Keratinocyte (primary cell): ENCODE data around the gene CACNA1E. TPM values are rescaled to one million over a fixed set of nuclear protein-coding genes. Genes with fewer than 3 reads are reported as not detected.

Experiments used
- DNase-seq: peaks from one replicate; pipeline ENCODE4 v3.0.0-alpha.2; 2011; ENCODE audit warnings: low read depth, missing footprints, low spot score
- FAIRE-seq: peaks from 2 replicates; lab custom pipeline; 2011; peaks lifted over from hg19 to GRCh38; lab: Jason Lieb, UNC
- H2AFZ ChIP-seq: 2 replicates; pipeline ENCODE4 v1.6.0; 2012; ENCODE audit warnings: low read length, control low read depth, inconsistent platforms; ENCODE audit not compliant: control insufficient read depth
- H3K27ac ChIP-seq: 2 replicates; pipeline ENCODE4 v1.5.1; 2011; ENCODE audit warnings: low read length; ENCODE audit not compliant: control insufficient read depth, insufficient read depth
- H3K27me3 ChIP-seq: 3 replicates; pipeline ENCODE4 v1.6.0; 2011; ENCODE audit warnings: low read length; ENCODE audit not compliant: control insufficient read depth, insufficient read depth; ENCODE audit errors: extremely low read depth
- H3K36me3 ChIP-seq, 2 experiments: 2 replicates in 1 of 2; 3 replicates in 1 of 2; pipeline ENCODE4 v1.5.1; 2011; ENCODE audit warnings: low read length in 2 of 2, mild to moderate bottlenecking in 1 of 2; ENCODE audit not compliant: control insufficient read depth in 2 of 2, insufficient read depth in 2 of 2; ENCODE audit errors: extremely low read depth in 1 of 2
- H3K4me1 ChIP-seq: 3 replicates; pipeline ENCODE4 v1.5.1; 2011; ENCODE audit warnings: low read length; ENCODE audit not compliant: control insufficient read depth, insufficient read depth; ENCODE audit errors: extremely low read depth
- H3K4me2 ChIP-seq: 3 replicates; pipeline ENCODE4 v1.6.0; 2011; ENCODE audit warnings: low read depth, low read length; ENCODE audit not compliant: control insufficient read depth, insufficient read depth; ENCODE audit errors: extremely low read depth
- H3K4me3 ChIP-seq, 3 experiments: fragments of 200-600 bp in 1 of 3; sonication (generic) in 1 of 3; 2 replicates in 2 of 3; 3 replicates in 1 of 3; pipeline ENCODE4 v1.5.1; 2011 to 2016; ENCODE audit warnings: low read length in 3 of 3, mild to moderate bottlenecking in 3 of 3, control low read depth in 2 of 3, inconsistent platforms in 1 of 3, low read depth in 1 of 3, mixed read lengths in 1 of 3, mixed run types in 1 of 3, moderate library complexity in 1 of 3; ENCODE audit not compliant: control insufficient read depth in 2 of 3, insufficient read depth in 2 of 3; ENCODE audit errors: extremely low read depth in 1 of 3
- H3K79me2 ChIP-seq: 2 replicates; pipeline ENCODE4 v1.6.0; 2012; ENCODE audit warnings: low read length; ENCODE audit not compliant: control insufficient read depth, insufficient read depth
- H3K9ac ChIP-seq: 3 replicates; pipeline ENCODE4 v1.6.0; 2011; ENCODE audit warnings: low read length; ENCODE audit not compliant: control insufficient read depth, insufficient read depth; ENCODE audit errors: extremely low read depth
- H3K9me1 ChIP-seq: 3 replicates; pipeline ENCODE4 v1.6.0; 2011; ENCODE audit warnings: low read length; ENCODE audit not compliant: control insufficient read depth, insufficient read depth; ENCODE audit errors: extremely low read depth
- H3K9me3 ChIP-seq: 2 replicates; pipeline ENCODE4 v1.5.1; 2012; ENCODE audit warnings: low read depth, low read length; ENCODE audit not compliant: control insufficient read depth
- H4K20me1 ChIP-seq: 3 replicates; pipeline ENCODE4 v1.6.0; 2011; ENCODE audit warnings: low read length; ENCODE audit not compliant: control insufficient read depth, insufficient read depth; ENCODE audit errors: extremely low read depth
- CTCF ChIP-seq, 3 experiments: IDR thresholded peaks in 1 of 3; conservative IDR thresholded peaks in 1 of 3; optimal IDR thresholded peaks in 1 of 3; 2 replicates in 2 of 3; 3 replicates in 1 of 3; pipeline versions ENCODE3 to v1.5.1; 2011; ENCODE audit warnings: low read length in 3 of 3, mild to moderate bottlenecking in 3 of 3, moderate library complexity in 2 of 3, control low read depth in 1 of 3, inconsistent platforms in 1 of 3; ENCODE audit not compliant: insufficient read depth in 2 of 3; ENCODE audit errors: extremely low read depth in 1 of 3
- EZH2 ChIP-seq: IDR thresholded peaks from one replicate; pipeline ENCODE4 v1.6.1; 2012; ENCODE audit warnings: inconsistent platforms, mild to moderate bottlenecking, low read length, moderate library complexity
- dilution Hi-C: fragments of 300-500 bp; cut with MboI; formaldehyde crosslinking; loops from one replicate; pipeline ENCODE4 v1.7.0; 2020; ENCODE audit warnings: low sequenced_read_pairs; ENCODE audit not compliant: extremely low pct_ligation_motif_present
- polyA plus RNA-seq, 5 experiments: library from polyadenylated mRNA; depleted of rRNA in 3 of 5; stranded (reverse) in 3 of 5; stranded (forward) in 1 of 5; unstranded in 1 of 5; fragments of >200 nt; gene quantifications; 1 replicate in 1 of 5; 2 replicates in 3 of 5; 3 replicates in 1 of 5; pipeline versions ENCODE4 v1.2.1 to v1.2.3, GENCODE V29; 2011 to 2012; ENCODE audit warnings: missing spikeins in 2 of 5, low read depth in 1 of 5, low replicate concordance in 1 of 5

CACNA1E gene
- polyA plus RNA-seq, 1 donor (not counting 4 experiments of a cell fraction or from before 2014, with no cell fraction given) = not detected

GRCh38 chr1:181538836-181539235 lies 55.5 kb downstream of the CACNA1E start:
- FAIRE-seq (peak; percentile 92), DNase-seq (peak; percentile 35)
- no peak overlapping the region for H3K4me3 ChIP-seq
- H2AFZ ChIP-seq = no peak overlapping the region
- no peaks in the 10 kb centered on the region for H3K27me3 ChIP-seq
- H3K9me1 ChIP-seq = no peaks in the 10 kb centered on the region
- no peak overlapping the region for H3K9ac ChIP-seq
- H3K4me2 ChIP-seq = peak overlapping the region; percentile 2
- no peaks in the 10 kb centered on the region for H4K20me1 ChIP-seq
- no peak for TF ChIP-seq EZH2
- TF ChIP-seq CTCF (optimal IDR thresholded peaks at IDR 0.05 in 1 of 3, IDR thresholded peaks at IDR 0.05 in 1 of 3, conservative IDR thresholded peaks at IDR 0.05 in 1 of 3; ENCODE audit: extremely low read depth in 1 of 3, insufficient read depth in 2 of 3, low read length in 3 of 3) = no peak
- no peak overlapping the region for H3K27ac ChIP-seq
- dilution Hi-C loops = no loop called here
- peaks cover 25% of the 10 kb centered on the region for H3K4me1 ChIP-seq
- H3K9me3 ChIP-seq = no peaks in the 10 kb centered on the region
- no peaks in the 10 kb centered on the region for H3K79me2 ChIP-seq
- H3K36me3 ChIP-seq = no peaks in the 10 kb centered on the region

GRCh38 chr1:181541458-181541857 lies 58.1 kb downstream of the CACNA1E start:
- peak overlapping the region; percentile 75 for H2AFZ ChIP-seq
- peak overlapping the region; percentile 60 for H3K9ac ChIP-seq
- no peaks in the 10 kb centered on the region for H4K20me1 ChIP-seq
- H3K27me3 ChIP-seq = peaks cover 12% of the 10 kb centered on the region
- dilution Hi-C loops = no loop called here
- peak; percentile 99 for FAIRE-seq
- no peaks in the 10 kb centered on the region for H3K36me3 ChIP-seq
- DNase-seq = peak; percentile 70
- H3K9me3 ChIP-seq = no peaks in the 10 kb centered on the region
- no peaks in the 10 kb centered on the region for H3K79me2 ChIP-seq
- no peaks in the 10 kb centered on the region for H3K9me1 ChIP-seq
- peak overlapping the region in 2 of 3 experiments; percentile 6 to 27 for H3K4me3 ChIP-seq
- peak overlapping the region; percentile 89 for H3K27ac ChIP-seq
- peaks cover 25% of the 10 kb centered on the region for H3K4me1 ChIP-seq
- TF ChIP-seq EZH2 (no peak), CTCF (optimal IDR thresholded peaks at IDR 0.05 in 1 of 3, IDR thresholded peaks at IDR 0.05 in 1 of 3, conservative IDR thresholded peaks at IDR 0.05 in 1 of 3; ENCODE audit: extremely low read depth in 1 of 3, insufficient read depth in 2 of 3, low read length in 3 of 3) (no peak)
- peak overlapping the region; percentile 79 for H3K4me2 ChIP-seq
